ENCODE results near the gene CMIP. TPM values are rescaled to one million over a fixed set of nuclear protein-coding genes. Genes with fewer than 3 reads are reported as not detected.

Gene CMIP
- total and polyA plus RNA-seq, 10 of the 15 experiments (the other 5 are each of a cell fraction or from before 2014, with no cell fraction given): 1.2 to 43.2 (median 4.4) TPM

DNA sequence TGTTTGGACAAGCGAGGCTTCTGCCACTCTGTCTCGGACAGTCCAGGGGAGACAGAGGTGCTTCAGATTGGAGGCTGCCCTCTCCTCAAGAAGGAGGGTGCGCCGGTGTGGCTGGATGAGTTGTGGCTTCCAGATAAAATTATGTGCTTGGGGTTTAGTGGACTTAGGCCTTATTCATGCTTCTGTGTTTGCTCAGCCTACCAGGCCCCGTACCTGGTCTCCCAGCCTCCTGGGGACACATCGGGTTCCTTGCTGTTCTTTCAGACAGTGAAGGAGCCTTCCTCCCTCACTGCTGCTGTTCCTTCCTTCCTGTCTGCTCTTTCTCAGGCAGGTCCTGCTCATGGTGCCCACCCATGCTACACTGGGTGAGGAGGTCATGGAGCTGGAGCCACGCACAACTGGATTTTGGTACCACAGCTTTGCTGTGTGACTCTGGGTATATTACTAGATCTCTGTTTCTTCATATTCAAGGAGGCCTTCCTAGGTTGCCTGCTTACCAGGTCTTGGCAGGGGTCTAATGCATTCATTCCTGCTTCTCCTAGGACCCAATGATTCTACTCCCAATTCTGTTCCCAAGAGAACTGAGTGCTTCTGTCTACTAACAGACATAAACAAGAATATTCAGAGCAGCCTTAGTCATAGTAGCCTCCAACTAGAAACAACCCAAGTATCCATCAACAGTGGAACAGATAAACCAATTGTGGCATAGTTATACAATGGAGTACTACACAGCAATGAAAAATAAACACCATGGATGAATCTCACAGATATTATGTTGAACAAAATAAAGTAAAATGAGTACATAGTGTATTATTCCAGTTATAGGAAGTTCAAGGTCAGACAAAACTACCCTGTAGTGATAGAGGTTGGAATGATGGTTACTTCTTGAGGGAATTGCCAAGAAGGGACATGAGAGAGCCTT, 121.7 kb downstream of the CMIP start (continued):
- TF ChIP-seq TARDBP (IDR thresholded peaks at IDR 0.05; ENCODE audit: borderline replicate concordance): no peak
- TF ChIP-seq, protein P1, sequence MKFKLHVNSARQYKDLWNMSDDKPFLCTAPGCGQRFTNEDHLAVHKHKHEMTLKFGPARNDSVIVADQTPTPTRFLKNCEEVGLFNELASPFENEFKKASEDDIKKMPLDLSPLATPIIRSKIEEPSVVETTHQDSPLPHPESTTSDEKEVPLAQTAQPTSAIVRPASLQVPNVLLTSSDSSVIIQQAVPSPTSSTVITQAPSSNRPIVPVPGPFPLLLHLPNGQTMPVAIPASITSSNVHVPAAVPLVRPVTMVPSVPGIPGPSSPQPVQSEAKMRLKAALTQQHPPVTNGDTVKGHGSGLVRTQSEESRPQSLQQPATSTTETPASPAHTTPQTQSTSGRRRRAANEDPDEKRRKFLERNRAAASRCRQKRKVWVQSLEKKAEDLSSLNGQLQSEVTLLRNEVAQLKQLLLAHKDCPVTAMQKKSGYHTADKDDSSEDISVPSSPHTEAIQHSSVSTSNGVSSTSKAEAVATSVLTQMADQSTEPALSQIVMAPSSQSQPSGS (IDR thresholded peaks at IDR 0.05; ENCODE audit: low read length): no peak
- TF ChIP-seq POLR2AphosphoS2 (IDR thresholded peaks at IDR 0.05; ENCODE audit: low read depth, low read length): no peak
- TF ChIP-seq MTA3 (IDR thresholded peaks at IDR 0.05; ENCODE audit: borderline replicate concordance, low read length): no peak
- TF ChIP-seq, protein P2, sequence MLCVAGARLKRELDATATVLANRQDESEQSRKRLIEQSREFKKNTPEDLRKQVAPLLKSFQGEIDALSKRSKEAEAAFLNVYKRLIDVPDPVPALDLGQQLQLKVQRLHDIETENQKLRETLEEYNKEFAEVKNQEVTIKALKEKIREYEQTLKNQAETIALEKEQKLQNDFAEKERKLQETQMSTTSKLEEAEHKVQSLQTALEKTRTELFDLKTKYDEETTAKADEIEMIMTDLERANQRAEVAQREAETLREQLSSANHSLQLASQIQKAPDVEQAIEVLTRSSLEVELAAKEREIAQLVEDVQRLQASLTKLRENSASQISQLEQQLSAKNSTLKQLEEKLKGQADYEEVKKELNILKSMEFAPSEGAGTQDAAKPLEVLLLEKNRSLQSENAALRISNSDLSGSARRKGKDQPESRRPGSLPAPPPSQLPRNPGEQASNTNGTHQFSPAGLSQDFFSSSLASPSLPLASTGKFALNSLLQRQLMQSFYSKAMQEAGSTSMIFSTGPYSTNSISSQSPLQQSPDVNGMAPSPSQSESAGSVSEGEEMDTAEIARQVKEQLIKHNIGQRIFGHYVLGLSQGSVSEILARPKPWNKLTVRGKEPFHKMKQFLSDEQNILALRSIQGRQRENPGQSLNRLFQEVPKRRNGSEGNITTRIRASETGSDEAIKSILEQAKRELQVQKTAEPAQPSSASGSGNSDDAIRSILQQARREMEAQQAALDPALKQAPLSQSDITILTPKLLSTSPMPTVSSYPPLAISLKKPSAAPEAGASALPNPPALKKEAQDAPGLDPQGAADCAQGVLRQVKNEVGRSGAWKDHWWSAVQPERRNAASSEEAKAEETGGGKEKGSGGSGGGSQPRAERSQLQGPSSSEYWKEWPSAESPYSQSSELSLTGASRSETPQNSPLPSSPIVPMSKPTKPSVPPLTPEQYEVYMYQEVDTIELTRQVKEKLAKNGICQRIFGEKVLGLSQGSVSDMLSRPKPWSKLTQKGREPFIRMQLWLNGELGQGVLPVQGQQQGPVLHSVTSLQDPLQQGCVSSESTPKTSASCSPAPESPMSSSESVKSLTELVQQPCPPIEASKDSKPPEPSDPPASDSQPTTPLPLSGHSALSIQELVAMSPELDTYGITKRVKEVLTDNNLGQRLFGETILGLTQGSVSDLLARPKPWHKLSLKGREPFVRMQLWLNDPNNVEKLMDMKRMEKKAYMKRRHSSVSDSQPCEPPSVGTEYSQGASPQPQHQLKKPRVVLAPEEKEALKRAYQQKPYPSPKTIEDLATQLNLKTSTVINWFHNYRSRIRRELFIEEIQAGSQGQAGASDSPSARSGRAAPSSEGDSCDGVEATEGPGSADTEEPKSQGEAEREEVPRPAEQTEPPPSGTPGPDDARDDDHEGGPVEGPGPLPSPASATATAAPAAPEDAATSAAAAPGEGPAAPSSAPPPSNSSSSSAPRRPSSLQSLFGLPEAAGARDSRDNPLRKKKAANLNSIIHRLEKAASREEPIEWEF (IDR thresholded peaks at IDR 0.05; ENCODE audit: insufficient replicate concordance, low read depth, low read length): no peak
- no peak for TF ChIP-seq ZBED1 (IDR thresholded peaks at IDR 0.05; ENCODE audit: borderline replicate concordance)
- no peak for TF ChIP-seq BCL3 (IDR thresholded peaks at IDR 0.05; ENCODE audit: borderline replicate concordance, insufficient read depth, low read depth, low read length, poor library complexity, severe bottlenecking)
- TF ChIP-seq ZNF24 (IDR thresholded peaks at IDR 0.05): no peak
- TF ChIP-seq SIX5 (IDR thresholded peaks at IDR 0.05; ENCODE audit: low read depth, low read length, severe bottlenecking): no peak

Measured in GM12878 (cell line).